Stimulated activated naive CD8-positive, alpha-beta T cell treated with anti-CD3 and anti-CD28 coated beads, Interleukin-15, Interleukin-2, amounts not matched to agents 100 ng/mL and 50 ng/mL, for 24 hours (primary cell): ENCODE measurements around the gene ZNF182.
"Not testable (repeated sequence)": the region's sequence is repeated elsewhere in the genome, so short reads cannot be mapped to it uniquely, and the experiment has no call there.

Experiments used
- H3K27ac Mint-ChIP-seq: one replicate; pipeline ENCODE4 v1.8.0; 2021; ENCODE audit warnings: mild to moderate bottlenecking, mixed read lengths
- H3K27me3 Mint-ChIP-seq: one replicate; pipeline ENCODE4 v1.8.0; 2021; ENCODE audit warnings: mixed read lengths
- H3K36me3 Mint-ChIP-seq: one replicate; pipeline ENCODE4 v1.8.0; 2021; ENCODE audit warnings: low read depth, mixed read lengths
- H3K4me1 Mint-ChIP-seq: one replicate; pipeline ENCODE4 v1.8.0; 2021; ENCODE audit warnings: low read depth, mixed read lengths
- H3K4me3 Mint-ChIP-seq: one replicate; pipeline ENCODE4 v1.8.0; 2021; ENCODE audit warnings: mild to moderate bottlenecking, mixed read lengths
- H3K9me3 Mint-ChIP-seq: one replicate; pipeline ENCODE4 v1.8.0; 2021; ENCODE audit warnings: mixed read lengths

Gene ZNF182

GRCh38 chrX:48019892-48020291 lies 16.1 kb upstream of the ZNF182 start:
- H3K4me3 Mint-ChIP-seq, H3K36me3 Mint-ChIP-seq: not testable (repeated sequence)
- peaks cover 26% of the 10 kb centered on the region for H3K4me1 Mint-ChIP-seq

GRCh38 chrX:48016583-48017310 lies 13.0 kb upstream of the ZNF182 start:
- not testable (repeated sequence) for H3K27me3 Mint-ChIP-seq, H3K27ac Mint-ChIP-seq, H3K36me3 Mint-ChIP-seq, H3K4me3 Mint-ChIP-seq, H3K9me3 Mint-ChIP-seq
- H3K4me1 Mint-ChIP-seq: peaks cover 11% of the 10 kb centered on the region

More at GRCh38 chrX:48019892-48020291, 16.1 kb upstream of the ZNF182 start:
- H3K9me3 Mint-ChIP-seq, H3K27ac Mint-ChIP-seq, H3K27me3 Mint-ChIP-seq: not testable (repeated sequence)

GRCh38 chrX:48009445-48009960 lies 5.7 kb upstream of the ZNF182 start:
- not testable (repeated sequence) for H3K4me3 Mint-ChIP-seq, H3K27me3 Mint-ChIP-seq, H3K9me3 Mint-ChIP-seq, H3K4me1 Mint-ChIP-seq, H3K36me3 Mint-ChIP-seq, H3K27ac Mint-ChIP-seq

GRCh38 chrX:48006688-48007087 lies 2.9 kb upstream of the ZNF182 start, which contains the start of gene SPACA5:
Gene SPACA5, plus strand, starts transcription at chrX:48006988. Its CDS starts 815 bp downstream, at chrX:48007803.
- not testable (repeated sequence) for H3K27ac Mint-ChIP-seq, H3K9me3 Mint-ChIP-seq, H3K4me3 Mint-ChIP-seq, H3K36me3 Mint-ChIP-seq, H3K27me3 Mint-ChIP-seq
- peaks cover 15% of the 10 kb centered on the region for H3K4me1 Mint-ChIP-seq

- Mint-ChIP-seq H3K9me3 (no peaks in the 10 kb centered on the region), H3K4me1 (peaks cover 27% of the 10 kb centered on the region), H3K4me3 (peak overlapping the region; percentile 91), H3K27ac (peak overlapping the region; percentile 99), H3K36me3 (peaks cover 14% of the 10 kb centered on the region), H3K27me3 (no peaks in the 10 kb centered on the region)
These were observed 427 bp downstream of the ZNF182 start for GRCh38 chrX:48003367-48003757.

GRCh38 chrX:48002929-48003328 lies 860 bp downstream of the ZNF182 start:
- Mint-ChIP-seq H3K27me3 (no peaks in the 10 kb centered on the region), H3K4me1 (peaks cover 27% of the 10 kb centered on the region), H3K36me3 (peaks cover 18% of the 10 kb centered on the region), H3K9me3 (no peaks in the 10 kb centered on the region), H3K4me3 (peak overlapping the region; percentile 91), H3K27ac (no peak overlapping the region)

GRCh38 chrX:48002319-48002718 lies 1.5 kb downstream of the ZNF182 start:
- Mint-ChIP-seq H3K27me3 (no peaks in the 10 kb centered on the region), H3K9me3 (no peaks in the 10 kb centered on the region), H3K4me1 (peaks cover 27% of the 10 kb centered on the region), H3K4me3 (peak overlapping the region; percentile 73), H3K27ac (peak overlapping the region; percentile 28), H3K36me3 (peaks cover 19% of the 10 kb centered on the region)

GRCh38 chrX:48001260-48001659 lies 2.5 kb downstream of the ZNF182 start:
- Mint-ChIP-seq H3K36me3 (peaks cover 21% of the 10 kb centered on the region), H3K4me1 (peaks cover 27% of the 10 kb centered on the region), H3K4me3 (peak overlapping the region; percentile 26), H3K27ac (no peak overlapping the region), H3K9me3 (no peaks in the 10 kb centered on the region), H3K27me3 (no peaks in the 10 kb centered on the region)

- no peaks in the 10 kb centered on the region for H3K27me3 Mint-ChIP-seq
- H3K4me3 Mint-ChIP-seq: no peak overlapping the region
- H3K27ac Mint-ChIP-seq: peak overlapping the region; percentile 89
- H3K4me1 Mint-ChIP-seq: peaks cover 37% of the 10 kb centered on the region
- peaks cover 72% of the 10 kb centered on the region for H3K36me3 Mint-ChIP-seq
- no peaks in the 10 kb centered on the region for H3K9me3 Mint-ChIP-seq
These were observed 11.1 kb downstream of the ZNF182 start for GRCh38 chrX:47992669-47993068.

- Mint-ChIP-seq H3K9me3 (no peaks in the 10 kb centered on the region), H3K27ac (peak overlapping the region; percentile 89), H3K27me3 (no peaks in the 10 kb centered on the region), H3K4me3 (no peak overlapping the region), H3K4me1 (peaks cover 37% of the 10 kb centered on the region), H3K36me3 (peaks cover 79% of the 10 kb centered on the region)
These were observed 11.8 kb downstream of the ZNF182 start for GRCh38 chrX:47992095-47992380.

GRCh38 chrX:47991263-47992094 lies 12.3 kb downstream of the ZNF182 start:
- Mint-ChIP-seq H3K27me3 (no peaks in the 10 kb centered on the region), H3K4me3 (peak overlapping the region; percentile 13), H3K9me3 (peaks cover under 1% of the 10 kb centered on the region), H3K4me1 (peaks cover 37% of the 10 kb centered on the region), H3K27ac (peak overlapping the region; percentile 89), H3K36me3 (peaks cover 84% of the 10 kb centered on the region)

GRCh38 chrX:47976254-47977151 lies 27.3 kb downstream of the ZNF182 start:
- H3K9me3 Mint-ChIP-seq: peaks cover 38% of the 10 kb centered on the region

GRCh38 chrX:47973235-47973634 lies 30.6 kb downstream of the ZNF182 start:
- H3K4me1 Mint-ChIP-seq: no peaks in the 10 kb centered on the region
- no peaks in the 10 kb centered on the region for H3K27me3 Mint-ChIP-seq
- H3K27ac Mint-ChIP-seq: no peak overlapping the region
- H3K36me3 Mint-ChIP-seq: peaks cover 52% of the 10 kb centered on the region
- H3K9me3 Mint-ChIP-seq: peaks cover 26% of the 10 kb centered on the region
- no peak overlapping the region for H3K4me3 Mint-ChIP-seq

More at GRCh38 chrX:47976254-47977151, 27.3 kb downstream of the ZNF182 start:
- no peaks in the 10 kb centered on the region for H3K4me1 Mint-ChIP-seq
- no peaks in the 10 kb centered on the region for H3K27me3 Mint-ChIP-seq
- no peak overlapping the region for H3K4me3 Mint-ChIP-seq
- peaks cover 79% of the 10 kb centered on the region for H3K36me3 Mint-ChIP-seq
- H3K27ac Mint-ChIP-seq: no peak overlapping the region

GRCh38 chrX:47965526-47965925 lies 38.3 kb downstream of the ZNF182 start:
- not testable (repeated sequence) for H3K4me3 Mint-ChIP-seq, H3K4me1 Mint-ChIP-seq, H3K36me3 Mint-ChIP-seq, H3K27ac Mint-ChIP-seq, H3K27me3 Mint-ChIP-seq
- H3K9me3 Mint-ChIP-seq: peaks cover 15% of the 10 kb centered on the region
